Stimulated activated CD4-positive, alpha-beta T cell treated with anti-CD3 and anti-CD28 coated beads, Interleukin-4, amount 100 ng/mL, for 4 hours (primary cell): Measurements from ENCODE around the gene RNF113A.
"Not testable (repeated sequence)": the region's sequence is repeated elsewhere in the genome, so short reads cannot be mapped to it uniquely, and the experiment has no call there.

Source experiments
- DNase-seq, 2 experiments: peaks; one replicate each; pipeline ENCODE4 v3.0.0-alpha.2; 2020

Gene RNF113A

GRCh38 chrX:119828446-119828845 lies 43.1 kb downstream of the RNF113A start:
- no peak for DNase-seq

GRCh38 chrX:119826399-119826959 lies 45.1 kb downstream of the RNF113A start:
- no peak for DNase-seq

DNA sequence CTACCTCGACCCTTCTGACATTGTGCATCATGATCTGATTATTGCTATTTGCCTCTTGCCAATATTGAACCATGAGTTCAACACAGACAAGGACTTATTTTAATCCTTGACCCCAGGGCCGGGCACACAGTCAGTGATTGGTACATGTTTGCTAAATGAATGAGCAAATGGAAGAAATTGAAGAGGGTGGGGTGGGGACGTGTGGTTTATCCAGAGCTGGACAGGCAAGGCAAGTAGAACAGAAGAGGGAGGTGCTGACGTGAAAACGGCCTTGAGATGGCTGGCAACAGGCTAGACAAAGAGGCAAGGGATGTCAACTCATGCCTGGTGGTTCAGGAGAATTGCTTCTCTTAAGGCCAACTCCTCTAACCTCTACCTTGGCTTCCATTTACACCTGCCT lies 47.3 kb downstream of the RNF113A start:
- DNase-seq: not testable (repeated sequence)

GRCh38 chrX:119821703-119822102 lies 49.8 kb downstream of the RNF113A start:
- not testable (repeated sequence) for DNase-seq
